Inflammatory macrophage treated with lipopolysaccharide for 1 hour (primary cell): ENCODE results near the gene SAAL1.
"Not testable (repeated sequence)": the region's sequence is repeated elsewhere in the genome, so short reads cannot be mapped to it uniquely, and the experiment has no call there.

ENCODE experiments used
- DNase-seq, 2 donors: peaks; one replicate each; pipeline ENCODE4 v3.0.0-alpha.2; 2020 to 2022

SAAL1 gene, protein sequence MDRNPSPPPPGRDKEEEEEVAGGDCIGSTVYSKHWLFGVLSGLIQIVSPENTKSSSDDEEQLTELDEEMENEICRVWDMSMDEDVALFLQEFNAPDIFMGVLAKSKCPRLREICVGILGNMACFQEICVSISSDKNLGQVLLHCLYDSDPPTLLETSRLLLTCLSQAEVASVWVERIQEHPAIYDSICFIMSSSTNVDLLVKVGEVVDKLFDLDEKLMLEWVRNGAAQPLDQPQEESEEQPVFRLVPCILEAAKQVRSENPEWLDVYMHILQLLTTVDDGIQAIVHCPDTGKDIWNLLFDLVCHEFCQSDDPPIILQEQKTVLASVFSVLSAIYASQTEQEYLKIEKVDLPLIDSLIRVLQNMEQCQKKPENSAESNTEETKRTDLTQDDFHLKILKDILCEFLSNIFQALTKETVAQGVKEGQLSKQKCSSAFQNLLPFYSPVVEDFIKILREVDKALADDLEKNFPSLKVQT

DNA sequence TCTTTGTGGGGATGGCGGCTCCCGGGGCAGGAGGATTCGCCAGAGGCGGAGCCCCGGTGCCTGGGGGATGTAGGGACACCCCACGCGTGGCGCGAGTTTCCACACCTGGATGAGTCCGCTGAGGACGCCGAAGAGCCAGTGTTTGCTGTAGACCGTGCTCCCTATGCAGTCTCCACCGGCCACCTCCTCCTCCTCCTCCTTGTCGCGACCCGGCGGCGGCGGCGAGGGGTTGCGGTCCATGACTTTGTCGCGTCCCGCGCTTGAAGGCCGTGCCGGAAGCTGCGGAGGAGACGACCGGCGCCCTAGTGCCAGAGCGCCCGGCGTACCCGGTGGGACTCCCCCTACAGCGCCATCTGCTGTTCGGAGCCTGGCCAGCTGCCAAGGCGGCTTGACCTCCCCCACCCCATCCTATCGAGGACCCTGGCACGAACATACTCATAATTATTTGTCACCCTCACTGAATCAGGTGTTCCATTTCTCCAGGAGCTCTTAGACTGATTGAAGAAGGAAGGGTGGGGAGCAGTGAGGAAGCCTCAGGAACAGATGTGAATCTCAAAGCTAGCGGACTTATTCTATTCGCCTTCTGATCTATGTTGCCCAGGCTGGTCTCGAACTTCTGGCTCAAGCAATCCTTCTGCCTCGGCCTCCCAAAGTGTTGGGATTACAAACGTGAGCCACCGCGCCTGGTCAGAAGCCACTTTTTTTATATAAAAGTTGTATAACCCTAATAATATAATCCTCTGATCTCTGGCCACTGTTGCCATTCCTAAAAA lies at the start of gene SAAL1:
Gene SAAL1 (minus strand): TSS at position 281 of the 773 bp plus-strand sequence. CDS start 41 bp downstream, at position 240.
- DNase-seq, result peak; percentile 61 to 92

DNA sequence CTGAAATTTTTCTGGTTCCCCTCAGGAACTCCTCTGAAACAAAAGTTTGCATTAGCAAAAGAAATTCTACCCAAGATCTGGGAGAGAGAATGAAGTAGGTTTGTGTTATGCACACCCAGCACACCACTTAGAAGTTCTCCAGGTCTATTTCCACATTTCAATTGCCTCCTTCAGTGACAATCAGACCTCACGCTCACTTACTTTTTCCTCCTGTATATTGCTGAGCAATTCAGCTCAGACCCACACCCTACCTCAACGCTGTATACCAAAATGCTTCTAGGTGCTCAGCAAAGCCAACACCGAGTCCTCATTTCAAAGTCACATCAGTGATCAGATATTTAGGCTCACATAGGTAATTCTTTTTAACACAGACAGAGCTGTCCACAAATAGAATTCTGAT lies 45.7 kb upstream of the SAAL1 start:
- no peak for DNase-seq

DNA sequence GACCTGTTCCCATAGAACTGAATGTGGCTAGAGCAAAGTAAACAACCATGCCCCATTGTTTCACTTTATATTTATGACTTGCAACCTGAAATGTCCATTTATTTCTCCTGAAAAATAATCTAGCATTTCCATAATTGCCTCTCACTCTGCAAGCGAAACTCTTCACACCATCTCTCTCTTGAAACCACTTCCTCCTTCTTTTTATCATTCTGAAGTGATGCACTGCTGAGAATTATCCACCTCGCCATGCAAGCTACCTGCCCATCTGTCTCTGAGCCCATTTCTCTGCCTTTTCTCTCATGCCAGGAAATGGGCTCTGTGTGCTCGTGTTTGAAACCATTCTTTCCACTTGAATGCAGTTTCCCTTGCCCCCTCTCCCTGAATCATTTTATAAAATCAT lies 40.0 kb upstream of the SAAL1 start:
- no peak for DNase-seq

DNA sequence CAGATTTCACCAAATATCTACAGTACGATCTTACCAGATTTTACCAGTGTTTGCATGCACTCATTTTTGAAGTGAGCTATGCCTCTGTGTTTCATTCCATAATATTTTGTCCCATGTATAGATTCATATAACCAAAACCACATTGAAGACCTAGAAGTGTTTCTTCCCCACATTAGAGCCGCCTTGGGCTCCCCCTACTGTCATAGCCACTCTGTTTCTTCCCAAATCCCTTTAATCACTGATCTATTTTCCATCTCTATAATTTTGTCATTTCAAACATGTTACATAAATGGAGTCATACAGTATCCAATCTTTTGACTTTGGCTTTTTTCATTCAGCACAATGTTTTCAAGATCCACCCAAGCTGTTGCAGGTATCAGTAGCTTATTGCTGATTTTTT lies 39.1 kb upstream of the SAAL1 start:
- DNase-seq, result no peak

DNA sequence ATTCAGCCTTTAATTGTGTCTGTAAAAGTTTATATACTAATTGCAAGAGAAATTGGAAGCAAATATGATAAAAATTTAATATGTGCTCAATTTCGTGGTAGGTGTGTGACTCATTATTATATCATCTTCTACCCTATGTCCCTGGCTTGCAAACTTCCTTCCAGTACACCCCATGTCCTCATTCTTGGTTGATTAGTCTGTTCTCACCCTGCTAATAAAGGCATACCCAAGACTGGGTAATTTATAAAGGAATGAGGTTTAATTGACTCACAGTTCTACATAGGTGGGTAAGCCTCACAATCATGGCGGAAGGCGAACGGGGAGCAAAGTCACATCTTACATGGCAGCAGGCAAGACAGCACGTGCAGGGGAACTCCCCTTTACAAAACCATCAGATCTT lies 38.4 kb upstream of the SAAL1 start:
- no peak for DNase-seq

DNA sequence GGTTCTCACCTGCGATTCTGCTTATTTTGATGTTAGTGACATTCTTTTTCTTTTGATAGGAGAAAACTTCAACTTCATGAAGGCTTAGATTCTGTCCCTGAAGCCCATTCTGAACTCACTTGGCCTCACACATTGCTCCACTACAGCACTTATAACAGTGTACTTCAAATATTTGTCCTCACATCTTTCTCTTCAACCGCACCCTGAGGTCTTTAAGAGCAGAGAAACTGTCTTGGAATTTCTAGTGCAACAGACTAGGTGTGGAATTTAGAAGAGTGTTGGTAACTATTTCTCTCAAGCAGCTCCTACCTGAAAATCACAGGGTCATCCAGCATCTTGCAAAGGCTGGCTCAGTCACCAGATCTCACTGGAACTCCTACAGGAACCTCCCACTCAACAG lies 34.3 kb upstream of the SAAL1 start:
- no peak for DNase-seq

DNA sequence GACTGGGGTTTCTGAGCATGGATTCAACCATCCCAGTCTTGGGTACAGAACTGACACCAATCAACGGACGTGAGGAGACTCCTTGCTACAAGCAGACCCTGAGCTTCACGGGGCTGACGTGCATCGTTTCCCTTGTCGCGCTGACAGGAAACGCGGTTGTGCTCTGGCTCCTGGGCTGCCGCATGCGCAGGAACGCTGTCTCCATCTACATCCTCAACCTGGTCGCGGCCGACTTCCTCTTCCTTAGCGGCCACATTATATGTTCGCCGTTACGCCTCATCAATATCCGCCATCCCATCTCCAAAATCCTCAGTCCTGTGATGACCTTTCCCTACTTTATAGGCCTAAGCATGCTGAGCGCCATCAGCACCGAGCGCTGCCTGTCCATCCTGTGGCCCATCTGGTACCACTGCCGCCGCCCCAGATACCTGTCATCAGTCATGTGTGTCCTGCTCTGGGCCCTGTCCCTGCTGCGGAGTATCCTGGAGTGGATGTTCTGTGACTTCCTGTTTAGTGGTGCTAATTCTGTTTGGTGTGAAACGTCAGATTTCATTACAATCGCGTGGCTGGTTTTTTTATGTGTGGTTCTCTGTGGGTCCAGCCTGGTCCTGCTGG lies 31.4 kb upstream of the SAAL1 start:
- DNase-seq, result no peak

DNA sequence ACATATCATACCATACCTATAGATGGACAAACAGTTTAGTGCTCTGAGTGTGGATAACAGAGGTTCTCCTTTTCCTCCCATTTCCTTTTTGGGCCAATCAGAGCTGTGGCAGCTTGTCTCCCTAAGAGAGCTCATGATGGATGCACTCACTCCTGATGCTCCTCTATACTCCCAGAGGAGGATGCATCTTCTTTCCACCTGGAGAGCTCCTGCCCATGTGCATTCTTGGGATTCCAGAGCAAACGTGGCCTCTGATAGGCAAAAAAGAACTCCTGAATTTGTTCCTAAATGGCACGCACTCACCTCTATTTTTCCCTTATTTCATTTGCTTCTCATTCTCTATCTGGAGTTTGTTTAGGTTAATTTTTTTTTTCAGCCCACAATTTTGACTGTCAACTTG lies 29.4 kb upstream of the SAAL1 start:
- DNase-seq, result no peak

DNA sequence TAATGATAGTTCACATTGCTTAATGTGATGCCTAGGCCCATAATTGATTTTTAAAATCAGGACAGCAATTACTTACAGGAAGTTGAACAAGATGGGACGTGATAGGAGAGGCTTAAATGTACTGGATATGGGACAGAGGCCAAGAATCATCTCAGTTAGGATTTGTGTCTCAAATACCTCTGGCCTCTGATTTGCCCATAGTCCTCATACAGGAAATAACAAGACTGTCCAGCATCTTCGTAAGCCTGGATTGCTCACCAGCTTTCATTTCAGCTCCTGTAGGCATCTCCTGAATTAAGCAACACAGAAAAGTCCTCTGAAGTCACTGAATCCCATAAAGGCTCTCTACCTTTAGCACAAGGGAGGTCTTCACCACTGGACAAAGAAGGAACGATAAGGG lies 26.5 kb upstream of the SAAL1 start, which contains the start of gene MRGPRX3:
Gene MRGPRX3 (plus strand): TSS at position 231 of the 400 bp plus-strand sequence. CDS start 4,632 bp downstream, outside the sequence.
- DNase-seq, result peak in 1 of 2 donors; percentile 24

DNA sequence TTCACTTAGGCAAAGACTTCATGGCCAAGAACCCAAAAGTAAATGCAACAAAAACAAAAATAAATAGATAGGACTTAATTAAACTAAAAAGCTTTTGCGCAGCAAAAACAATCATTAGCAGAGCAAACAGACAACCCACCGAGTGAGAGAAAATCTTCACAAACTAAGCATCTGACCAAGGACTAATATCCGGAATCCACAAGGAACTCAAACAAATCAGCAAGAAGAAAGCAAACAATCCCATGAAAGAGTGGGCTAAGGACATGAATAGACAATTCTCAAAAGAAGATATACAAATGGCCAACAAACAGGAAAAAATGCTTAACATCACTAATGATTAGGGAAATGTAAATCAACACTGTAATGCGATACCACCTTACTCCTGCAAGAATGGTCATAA lies 25.2 kb upstream of the SAAL1 start:
- not testable (repeated sequence) for DNase-seq

DNA sequence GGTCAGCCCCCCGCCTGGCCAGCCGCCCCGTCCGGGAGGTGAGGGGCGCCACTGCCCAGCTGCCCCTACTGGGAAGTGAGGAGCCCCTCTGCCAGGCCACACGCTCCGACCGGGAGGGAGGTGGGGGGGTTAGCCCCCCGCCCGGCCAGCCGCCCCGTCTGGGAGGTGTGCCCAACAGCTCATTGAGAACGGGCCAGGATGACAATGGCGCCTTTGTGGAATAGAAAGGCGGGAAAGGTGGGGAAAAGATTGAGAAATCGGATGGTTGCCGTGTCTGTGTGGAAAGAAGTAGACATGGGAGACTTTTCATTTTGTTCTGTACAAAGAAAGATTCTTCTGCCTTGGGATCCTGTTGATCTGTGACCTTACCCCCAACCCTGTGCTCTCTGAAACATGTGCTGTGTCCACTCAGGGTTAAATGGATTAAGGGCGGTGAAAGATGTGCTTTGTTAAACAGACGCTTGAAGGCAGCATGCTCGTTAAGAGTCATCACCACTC lies 15.5 kb upstream of the SAAL1 start:
- DNase-seq, result not testable (repeated sequence)

DNA sequence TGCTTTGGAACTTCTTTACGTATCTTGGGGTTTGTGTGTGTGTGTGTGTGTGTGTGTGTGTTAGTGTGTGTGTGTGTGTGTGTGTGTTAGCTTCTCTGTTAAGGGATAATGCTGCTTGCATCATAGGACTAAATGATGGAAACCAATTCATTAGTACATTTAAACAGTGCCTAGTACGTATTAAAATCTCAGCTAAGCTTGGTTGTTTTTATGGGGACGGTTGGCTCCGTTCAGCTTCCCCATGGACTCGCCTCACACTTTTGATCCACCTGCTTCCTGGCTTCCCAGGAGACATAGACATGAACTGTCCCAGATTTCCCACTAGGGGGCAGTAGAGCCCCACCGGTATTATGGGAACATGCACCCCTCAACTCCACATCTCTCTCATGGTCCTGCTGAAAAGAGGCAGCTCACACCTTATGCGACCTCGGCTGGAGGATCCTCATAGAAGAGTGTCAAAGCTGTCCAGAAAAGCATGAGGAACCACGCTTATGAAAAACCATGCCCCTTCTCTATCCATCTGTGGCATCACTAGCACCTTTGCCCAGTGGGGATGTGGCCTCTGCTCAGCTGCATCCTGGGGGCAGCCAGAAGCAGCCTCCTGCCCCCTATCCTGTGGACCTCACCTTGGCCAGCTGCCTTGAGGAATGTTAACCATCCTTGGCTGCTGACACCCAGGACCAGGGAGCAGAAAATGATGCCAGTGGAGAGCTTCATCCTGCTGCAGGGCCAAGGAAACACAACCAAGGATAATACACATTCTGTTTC lies 9.7 kb upstream of the SAAL1 start:
- peak; percentile 22 to 77 for DNase-seq

DNA sequence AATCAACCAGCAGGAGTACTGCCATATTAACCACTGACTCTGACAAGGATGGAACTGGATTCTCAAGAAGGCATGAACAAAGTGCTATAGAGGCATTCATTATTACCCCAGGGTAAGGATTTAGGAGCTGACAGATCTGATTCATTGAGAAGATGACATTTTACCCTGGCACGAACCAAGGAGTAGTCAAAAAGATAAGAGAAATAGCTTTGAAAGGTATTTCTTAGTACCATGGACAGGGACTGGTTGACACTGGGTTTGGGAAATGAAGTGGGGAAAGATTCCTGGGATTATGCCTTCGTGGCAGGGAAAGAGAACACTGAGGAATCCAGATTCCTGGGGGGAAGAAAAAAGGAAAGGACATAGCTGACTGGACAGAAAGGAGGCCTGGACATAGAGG lies 5.1 kb upstream of the SAAL1 start:
- no peak for DNase-seq

DNA sequence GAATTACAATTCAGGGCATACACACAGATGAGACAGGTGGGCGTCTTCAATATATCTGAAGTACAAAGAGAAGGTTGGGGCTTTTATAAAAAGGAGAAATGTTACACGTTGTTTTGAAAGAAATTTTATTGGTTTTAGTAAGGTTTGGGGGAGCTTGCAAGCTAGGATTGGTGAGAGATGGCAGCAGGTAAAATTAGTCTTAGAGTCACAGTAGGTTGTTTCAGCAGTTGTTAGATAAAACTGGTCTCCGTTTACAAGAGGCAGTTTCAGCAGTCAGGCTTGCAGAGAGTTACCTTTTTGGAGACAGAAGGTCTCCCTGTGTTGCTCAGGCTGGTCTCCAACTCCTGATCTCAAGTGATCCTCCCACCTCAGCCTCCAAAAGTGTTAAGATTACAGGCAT lies 2.4 kb upstream of the SAAL1 start:
- DNase-seq, result no peak

DNA sequence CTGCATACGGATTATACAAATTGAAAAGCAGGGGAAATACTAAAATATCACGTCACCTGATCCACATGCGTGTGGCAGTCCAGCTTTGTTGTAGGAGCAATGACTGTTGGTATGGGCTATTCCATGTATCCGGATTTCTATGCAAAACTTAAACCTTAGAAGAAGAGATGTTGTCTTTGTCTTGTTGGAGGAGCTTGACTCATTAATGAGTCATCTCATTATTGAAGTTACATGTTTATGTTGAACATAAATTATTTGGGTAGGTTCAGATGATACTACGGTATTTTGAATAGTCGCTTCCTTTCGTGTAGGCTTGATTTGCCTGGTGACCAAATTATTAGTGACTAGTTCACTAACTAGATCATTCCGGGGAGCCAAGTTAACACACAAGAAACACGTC lies 806 bp upstream of the SAAL1 start:
- DNase-seq, result no peak

DNA sequence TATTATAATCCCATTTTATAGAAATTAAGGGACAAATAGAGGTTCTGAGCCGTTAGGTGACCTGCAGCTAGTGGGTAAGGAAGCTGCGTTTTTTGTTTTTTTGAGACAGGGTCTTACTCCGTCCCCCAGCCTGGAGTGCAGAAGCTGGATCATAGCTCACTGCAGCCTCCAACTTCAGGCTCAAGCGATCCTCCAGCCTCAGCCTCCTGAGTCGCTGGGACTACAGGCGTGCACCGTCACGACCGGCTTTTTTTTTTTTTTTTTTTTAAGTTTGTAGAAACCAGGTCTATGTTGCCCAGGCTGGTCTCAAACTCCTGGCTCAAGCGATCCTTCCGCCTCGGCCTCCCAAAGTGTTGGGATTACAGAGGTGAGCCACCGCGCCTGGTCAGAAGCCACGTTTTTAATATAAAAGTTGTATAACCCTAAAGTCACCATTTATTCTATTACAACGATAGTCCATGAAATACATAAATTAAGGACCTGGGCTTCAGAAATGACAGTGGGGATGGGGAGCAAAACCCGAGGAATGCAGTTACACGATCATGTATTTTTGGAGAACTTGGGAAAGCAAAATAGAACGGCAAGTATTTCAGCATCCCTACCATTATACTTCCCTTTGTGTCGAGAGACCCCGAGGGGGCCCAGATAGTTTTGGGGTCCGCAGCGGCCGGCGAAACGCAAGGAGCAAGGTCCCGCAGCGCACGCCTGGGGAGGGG lies 638 bp downstream of the SAAL1 start:
- no peak for DNase-seq

DNA sequence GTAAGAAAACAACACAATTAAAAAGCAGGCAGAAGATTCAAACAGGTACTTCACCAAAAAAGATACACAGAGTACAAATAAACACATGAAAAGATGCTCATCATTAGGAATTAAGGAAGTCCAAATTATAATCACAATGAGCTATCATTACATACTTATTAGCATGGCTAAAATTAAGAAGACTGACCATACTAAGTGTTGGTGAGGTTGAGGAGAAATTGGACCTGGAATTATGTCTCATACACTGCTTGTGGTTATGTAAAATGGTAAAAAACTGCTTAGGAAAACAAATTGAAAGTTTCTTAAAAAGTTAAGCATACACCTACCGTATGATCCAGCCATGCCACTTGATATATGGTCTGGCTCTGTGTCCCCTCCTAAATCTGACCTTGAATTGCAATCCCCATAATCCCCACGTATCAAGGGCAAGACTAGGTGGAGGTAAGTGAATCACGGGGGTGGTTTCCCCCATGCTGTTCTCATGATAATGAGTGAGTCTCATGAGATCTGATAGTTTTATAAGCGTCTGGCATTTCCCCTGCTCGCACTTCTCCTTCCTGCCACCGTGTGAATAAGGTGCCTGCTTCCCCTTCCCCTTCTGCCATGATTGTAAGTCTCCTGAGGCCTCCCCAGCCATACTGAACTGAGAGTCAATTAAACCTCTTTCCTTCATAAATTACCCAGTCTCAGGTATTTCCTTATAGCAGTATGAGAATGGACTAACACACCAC lies 4.8 kb downstream of the SAAL1 start:
- peak in 1 of 2 donors; percentile 8 for DNase-seq

DNA sequence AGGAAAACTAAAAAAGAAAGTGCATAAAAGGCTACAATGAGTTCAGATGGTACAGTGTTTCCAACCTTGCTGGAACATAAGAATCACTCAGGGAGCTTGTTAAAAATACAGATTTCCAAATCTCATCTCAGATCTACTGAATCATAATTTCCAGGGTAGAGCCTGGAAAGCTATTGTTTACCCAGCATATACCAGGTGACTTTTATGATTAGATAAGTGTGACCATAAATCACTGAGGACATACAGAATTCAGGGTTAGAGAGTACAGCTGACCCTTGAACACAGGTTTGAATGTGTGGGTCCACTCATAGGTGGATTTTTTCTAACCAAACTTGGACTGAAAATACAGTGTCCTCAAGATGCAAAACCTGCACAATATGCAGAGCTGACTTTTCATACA lies 11.9 kb downstream of the SAAL1 start:
- no peak for DNase-seq

DNA sequence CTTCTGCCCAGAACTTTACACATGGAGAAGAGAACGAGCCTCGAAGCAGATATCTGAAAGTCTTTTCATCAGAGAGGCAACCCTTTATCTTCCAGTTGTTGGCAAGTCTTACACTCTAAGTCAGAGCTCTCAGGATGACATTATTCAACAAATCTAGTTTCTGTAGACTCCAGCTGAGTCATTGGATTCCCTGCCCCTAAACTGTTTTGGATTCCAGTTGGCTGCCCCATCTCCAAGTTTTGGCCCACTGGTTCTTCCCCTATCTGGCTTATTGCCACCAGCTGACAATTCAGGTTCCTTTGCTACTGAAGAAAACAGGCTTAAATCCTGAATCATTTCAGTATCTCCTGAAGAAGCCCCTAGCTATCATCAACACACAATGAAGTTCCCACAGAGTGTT lies 14.2 kb downstream of the SAAL1 start:
- DNase-seq, result no peak

DNA sequence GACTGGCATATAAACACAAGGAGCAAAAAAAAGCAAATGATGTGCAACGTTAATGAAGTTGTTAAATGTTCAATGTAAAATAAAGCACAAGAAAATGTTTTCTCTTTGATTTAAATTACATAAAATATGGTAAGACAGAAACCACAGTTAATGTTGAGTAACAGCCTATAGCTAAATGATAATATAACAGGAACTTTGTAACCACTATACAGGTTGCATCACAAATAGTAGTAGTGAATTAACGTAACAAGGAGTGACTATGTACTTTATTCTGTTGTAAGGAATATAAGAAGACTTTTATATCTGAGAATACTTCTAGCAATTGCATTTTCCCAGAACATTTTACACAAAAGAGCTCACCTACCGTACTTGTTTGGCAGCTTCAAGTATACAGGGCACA lies 16.9 kb downstream of the SAAL1 start:
- peak; percentile 5 to 22 for DNase-seq

DNA sequence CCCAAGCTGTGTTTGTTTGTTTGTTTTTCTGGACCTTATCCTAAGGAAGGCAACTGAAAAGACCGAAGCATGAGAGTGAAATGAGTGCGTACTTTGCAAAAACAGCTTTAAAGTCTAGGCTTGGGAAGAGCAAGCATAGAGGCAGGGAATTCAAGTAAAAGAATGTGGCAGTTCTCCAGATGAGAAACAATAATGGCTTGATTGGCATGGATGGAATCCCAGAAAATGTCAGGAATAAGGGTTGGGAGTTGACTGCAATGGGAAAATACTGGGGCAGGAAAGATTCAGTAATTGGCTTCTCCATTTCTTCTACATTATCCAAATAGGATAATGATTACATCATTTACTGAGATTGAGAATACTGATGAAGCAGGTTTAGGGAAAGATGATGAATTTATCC lies 17.5 kb downstream of the SAAL1 start:
- DNase-seq, result no peak
